HG03575 (cell line): ENCODE data around the gene VIP.
"Not testable (repeated sequence)": the region's sequence is repeated elsewhere in the genome, so short reads cannot be mapped to it uniquely, and the experiment has no call there.

Experiments
- ATAC-seq: cut with Tn5 transposase; IDR thresholded peaks from one replicate; pipeline ENCODE4 v1.9.1; 2021; ENCODE audit not compliant: unreplicated experiment, insufficient number of reproducible peaks, low FRiP score; ENCODE audit errors: extremely low read depth

VIP gene

GRCh38 chr6:152750694-152751093 lies at the start of gene VIP:
VIP (plus strand) TSS chr6:152750797; CDS start chr6:152752178, 1,381 bp downstream.
- ATAC-seq, result no peak

GRCh38 chr6:152701081-152701862 lies 49.3 kb upstream of the VIP start:
- ATAC-seq, result no peak

GRCh38 chr6:152701863-152702401 lies 48.7 kb upstream of the VIP start:
- ATAC-seq, result no peak

GRCh38 chr6:152703750-152704149 lies 46.8 kb upstream of the VIP start:
- not testable (repeated sequence) for ATAC-seq

GRCh38 chr6:152705327-152705726 lies 45.3 kb upstream of the VIP start:
- ATAC-seq, result no peak

GRCh38 chr6:152716322-152716721 lies 34.3 kb upstream of the VIP start:
- no peak for ATAC-seq

- ATAC-seq, result no peak
Observed at GRCh38 chr6:152720974-152721373, 29.6 kb upstream of the VIP start.

- no peak for ATAC-seq
Observed at GRCh38 chr6:152721956-152722355, 28.6 kb upstream of the VIP start.

- no peak for ATAC-seq
Observed at GRCh38 chr6:152723398-152723797, 27.2 kb upstream of the VIP start.

GRCh38 chr6:152726313-152726712 lies 24.3 kb upstream of the VIP start:
- no peak for ATAC-seq

- no peak for ATAC-seq
Observed at GRCh38 chr6:152727507-152727906, 23.1 kb upstream of the VIP start.

GRCh38 chr6:152734630-152735029 lies 16.0 kb upstream of the VIP start:
- ATAC-seq, result no peak

- ATAC-seq, result no peak
Observed at GRCh38 chr6:152736687-152737273, 13.8 kb upstream of the VIP start.

GRCh38 chr6:152745509-152746171 lies 5.0 kb upstream of the VIP start:
- ATAC-seq, result no peak

GRCh38 chr6:152746172-152746553 lies 4.4 kb upstream of the VIP start:
- ATAC-seq, result no peak

- no peak for ATAC-seq
Observed at GRCh38 chr6:152748843-152749242, 1.8 kb upstream of the VIP start.

- ATAC-seq, result no peak
Observed at GRCh38 chr6:152749336-152749735, 1.3 kb upstream of the VIP start.

GRCh38 chr6:152765331-152765730 lies 14.7 kb downstream of the VIP start:
- no peak for ATAC-seq

- no peak for ATAC-seq
Observed at GRCh38 chr6:152769159-152769558, 18.6 kb downstream of the VIP start.

- ATAC-seq, result no peak
Observed at GRCh38 chr6:152769993-152770392, 19.4 kb downstream of the VIP start.
